GM23338 (cell line): ENCODE data around the gene NRROS. TPM values are rescaled to one million over a fixed set of nuclear protein-coding genes. Genes with fewer than 3 reads are reported as not detected.

Experiments
- ATAC-seq: fragments of 200-7000 bp; cut with Tn5 transposase; 3 replicates; pipeline ENCODE4 v1.9.1; 2020
- DNase-seq: peaks from one replicate; pipeline ENCODE4 v3.0.0-alpha.2; 2015; ENCODE audit warnings: low spot score
- H2AFZ ChIP-seq: fragments of 200-600 bp; sonication (generic); 2 replicates; pipeline ENCODE4 v1.8.0; 2016; ENCODE audit warnings: antibody characterized with exemption, mild to moderate bottlenecking, moderate library complexity
- H3F3A ChIP-seq: fragments of 200-600 bp; sonication (generic); replicated peaks from 2 replicates; pipeline ENCODE4 v1.8.0; 2017; ENCODE audit warnings: antibody characterized with exemption, mixed run types, low read depth
- H3K27ac ChIP-seq: fragments of 200-600 bp; sonication (generic); 2 replicates; pipeline ENCODE4 v1.6.1; 2016; ENCODE audit warnings: low read depth
- H3K27me3 ChIP-seq: fragments of 200-600 bp; sonication (generic); 2 replicates; pipeline ENCODE4 v1.8.0; 2016; ENCODE audit warnings: mild to moderate bottlenecking, mixed run types, moderate library complexity; ENCODE audit not compliant: insufficient read depth
- H3K36me3 ChIP-seq: fragments of 200-600 bp; sonication (generic); 2 replicates; pipeline ENCODE4 v1.8.0; 2016; ENCODE audit warnings: mild to moderate bottlenecking; ENCODE audit not compliant: insufficient read depth
- H3K4me1 ChIP-seq: fragments of 200-600 bp; sonication (generic); 2 replicates; pipeline ENCODE4 v1.8.0; 2016; ENCODE audit warnings: mild to moderate bottlenecking, moderate library complexity; ENCODE audit not compliant: insufficient read depth
- H3K4me2 ChIP-seq: fragments of 200-600 bp; sonication (generic); 2 replicates; pipeline ENCODE4 v1.7.1; 2017; ENCODE audit warnings: mixed run types
- H3K4me3 ChIP-seq: fragments of 200-600 bp; sonication (generic); 2 replicates; pipeline ENCODE4 v1.6.1; 2016; ENCODE audit warnings: mixed run types
- H3K79me2 ChIP-seq: fragments of 200-600 bp; sonication (generic); replicated peaks from 2 replicates; pipeline ENCODE4 v1.8.0; 2017; ENCODE audit warnings: mild to moderate bottlenecking; ENCODE audit not compliant: insufficient read depth
- H3K9me2 ChIP-seq: fragments of 200-600 bp; sonication (generic); 2 replicates; pipeline ENCODE4 v1.8.0; 2017; ENCODE audit not compliant: insufficient read depth
- H4K20me1 ChIP-seq: fragments of 200-600 bp; sonication (generic); replicated peaks from 2 replicates; pipeline ENCODE4 v1.8.0; 2017; ENCODE audit warnings: mild to moderate bottlenecking; ENCODE audit not compliant: insufficient read depth
- H3K27ac Mint-ChIP-seq: 2 replicates; pipeline ENCODE4 v1.8.0; 2020; ENCODE audit warnings: inconsistent platforms, mild to moderate bottlenecking, moderate library complexity, mixed read lengths
- H3K27me3 Mint-ChIP-seq: 3 replicates; pipeline ENCODE4 v1.8.0; 2022; ENCODE audit warnings: low read depth, mild to moderate bottlenecking, moderate library complexity, mixed read lengths, inconsistent platforms; ENCODE audit not compliant: insufficient read depth, poor library complexity
- H3K36me3 Mint-ChIP-seq: 3 replicates; pipeline ENCODE4 v1.8.0; 2021; ENCODE audit warnings: low read depth, mild to moderate bottlenecking, inconsistent platforms, moderate library complexity, mixed read lengths
- H3K4me1 Mint-ChIP-seq: 3 replicates; pipeline ENCODE4 v1.8.0; 2020; ENCODE audit warnings: mild to moderate bottlenecking, inconsistent platforms, mixed read lengths
- H3K4me3 Mint-ChIP-seq: 3 replicates; pipeline ENCODE4 v1.8.0; 2021; ENCODE audit warnings: moderate library complexity, mild to moderate bottlenecking, inconsistent platforms, mixed read lengths
- H3K9me3 Mint-ChIP-seq: 3 replicates; pipeline ENCODE4 v1.8.0; 2020; ENCODE audit warnings: moderate library complexity, mild to moderate bottlenecking, inconsistent platforms, mixed read lengths
- CREB1 ChIP-seq: fragments of 250-450 bp; sonication (Bioruptor Pico); IDR thresholded peaks from 2 replicates; pipeline ENCODE4 v1.5.0; 2020; ENCODE audit warnings: low read depth, mild to moderate bottlenecking, moderate library complexity
- EZH2 ChIP-seq: fragments of 200-600 bp; sonication (generic); IDR thresholded peaks from one replicate; pipeline ENCODE4 v1.8.0; 2017; ENCODE audit warnings: antibody characterized with exemption, mild to moderate bottlenecking, low read depth; ENCODE audit not compliant: unreplicated experiment
- EZH2phosphoT487 ChIP-seq: fragments of 200-600 bp; sonication (generic); IDR thresholded peaks from one replicate; pipeline ENCODE4 v1.8.1; 2018; ENCODE audit warnings: antibody characterized with exemption; ENCODE audit not compliant: unreplicated experiment
- JUNB ChIP-seq: IDR thresholded peaks from one replicate; pipeline ENCODE4 v1.6.1; 2016; ENCODE audit warnings: antibody characterized with exemption; ENCODE audit not compliant: unreplicated experiment
- NANOG ChIP-seq: IDR thresholded peaks from 2 replicates; pipeline ENCODE4 v1.6.1; 2016; ENCODE audit warnings: antibody characterized with exemption, borderline replicate concordance
- POLR2AphosphoS5 ChIP-seq: IDR thresholded peaks from 2 replicates; pipeline ENCODE4 v1.6.1; 2016; ENCODE audit warnings: antibody characterized with exemption, low read depth
- STAT1 ChIP-seq: IDR thresholded peaks from one replicate; pipeline ENCODE4 v1.6.1; 2016; ENCODE audit warnings: antibody characterized with exemption; ENCODE audit not compliant: unreplicated experiment
- polyA plus RNA-seq: library from polyadenylated mRNA; unstranded; fragments of >200 nt; fragmentation: Nextera tagmentation; extraction: Ambion mirVana; gene quantifications from 2 replicates; pipeline ENCODE4 v1.2.1, GENCODE V29; 2016
- total RNA-seq: library from RNA; depleted of rRNA; stranded (reverse); fragments of >200 nt; shearing (Covaris generic); gene quantifications from 2 replicates; pipeline ENCODE4 v1.2.3, GENCODE V29; 2014
- TF ChIP-seq, protein P1 (sequence below): fragments of 250-450 bp; sonication (Bioruptor Pico); IDR thresholded peaks from 2 replicates; pipeline ENCODE4 v1.5.0; 2020; ENCODE audit warnings: mild to moderate bottlenecking, moderate library complexity
- TF ChIP-seq, protein P2 (sequence below): IDR thresholded peaks from 2 replicates; pipeline ENCODE4 v1.6.1; 2016; ENCODE audit warnings: antibody characterized with exemption
- TF ChIP-seq, protein P3 (sequence below), 2 experiments: fragments of 200-600 bp in 1 of 2; sonication (generic) in 1 of 2; conservative IDR thresholded peaks; 2 replicates each; pipeline versions ENCODE4 v1.5.1 to v1.6.1; 2016 to 2017; ENCODE audit warnings: antibody characterized with exemption in 2 of 2, low read depth in 2 of 2, mild to moderate bottlenecking in 2 of 2, moderate library complexity in 1 of 2

NRROS gene
- total and polyA plus RNA-seq, 2 experiments from 2014 or later = 2.3 to 8.5 TPM

DNA sequence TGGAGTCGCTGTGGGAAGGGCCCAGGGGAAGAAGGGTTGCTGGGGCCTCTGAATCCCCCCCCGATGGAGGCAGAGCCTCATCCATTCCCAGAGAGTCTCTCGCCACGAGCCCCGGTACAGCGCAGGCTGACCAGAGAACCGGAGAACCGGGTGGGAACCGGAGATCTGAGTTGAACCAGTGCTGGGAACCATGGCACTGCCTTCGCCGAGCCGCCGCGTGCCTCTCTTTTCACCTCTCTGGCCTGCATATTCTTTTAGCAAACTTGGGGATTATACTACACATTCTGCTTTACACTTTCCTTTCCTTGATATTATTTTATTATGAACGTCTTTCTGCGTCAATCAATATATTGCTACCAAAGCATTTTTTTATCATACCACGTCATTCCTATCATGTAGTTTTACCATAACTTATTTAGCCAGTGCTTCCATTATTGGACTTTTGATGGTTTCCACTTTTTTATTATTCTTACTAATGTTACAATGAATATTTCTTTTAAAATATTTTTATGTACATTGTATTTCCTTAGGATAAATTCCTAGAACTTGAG lies 7.2 kb downstream of the NRROS start:
- H3K9me3 Mint-ChIP-seq = no peaks in the 10 kb centered on the region
- no peaks in the 10 kb centered on the region for H3K79me2 ChIP-seq
- no peak for DNase-seq
- H3K27ac Mint-ChIP-seq = no peak overlapping the region
- peaks cover 39% of the 10 kb centered on the region for H3K4me1 Mint-ChIP-seq
- no peaks in the 10 kb centered on the region for H3K36me3 ChIP-seq
- no peak overlapping the region for H3K4me3 ChIP-seq
- no peak for TF ChIP-seq EZH2phosphoT487
- no peak for TF ChIP-seq STAT1
- no peak for TF ChIP-seq NANOG
- TF ChIP-seq JUNB = no peak
- TF ChIP-seq EZH2 = no peak
- TF ChIP-seq, protein P1, sequence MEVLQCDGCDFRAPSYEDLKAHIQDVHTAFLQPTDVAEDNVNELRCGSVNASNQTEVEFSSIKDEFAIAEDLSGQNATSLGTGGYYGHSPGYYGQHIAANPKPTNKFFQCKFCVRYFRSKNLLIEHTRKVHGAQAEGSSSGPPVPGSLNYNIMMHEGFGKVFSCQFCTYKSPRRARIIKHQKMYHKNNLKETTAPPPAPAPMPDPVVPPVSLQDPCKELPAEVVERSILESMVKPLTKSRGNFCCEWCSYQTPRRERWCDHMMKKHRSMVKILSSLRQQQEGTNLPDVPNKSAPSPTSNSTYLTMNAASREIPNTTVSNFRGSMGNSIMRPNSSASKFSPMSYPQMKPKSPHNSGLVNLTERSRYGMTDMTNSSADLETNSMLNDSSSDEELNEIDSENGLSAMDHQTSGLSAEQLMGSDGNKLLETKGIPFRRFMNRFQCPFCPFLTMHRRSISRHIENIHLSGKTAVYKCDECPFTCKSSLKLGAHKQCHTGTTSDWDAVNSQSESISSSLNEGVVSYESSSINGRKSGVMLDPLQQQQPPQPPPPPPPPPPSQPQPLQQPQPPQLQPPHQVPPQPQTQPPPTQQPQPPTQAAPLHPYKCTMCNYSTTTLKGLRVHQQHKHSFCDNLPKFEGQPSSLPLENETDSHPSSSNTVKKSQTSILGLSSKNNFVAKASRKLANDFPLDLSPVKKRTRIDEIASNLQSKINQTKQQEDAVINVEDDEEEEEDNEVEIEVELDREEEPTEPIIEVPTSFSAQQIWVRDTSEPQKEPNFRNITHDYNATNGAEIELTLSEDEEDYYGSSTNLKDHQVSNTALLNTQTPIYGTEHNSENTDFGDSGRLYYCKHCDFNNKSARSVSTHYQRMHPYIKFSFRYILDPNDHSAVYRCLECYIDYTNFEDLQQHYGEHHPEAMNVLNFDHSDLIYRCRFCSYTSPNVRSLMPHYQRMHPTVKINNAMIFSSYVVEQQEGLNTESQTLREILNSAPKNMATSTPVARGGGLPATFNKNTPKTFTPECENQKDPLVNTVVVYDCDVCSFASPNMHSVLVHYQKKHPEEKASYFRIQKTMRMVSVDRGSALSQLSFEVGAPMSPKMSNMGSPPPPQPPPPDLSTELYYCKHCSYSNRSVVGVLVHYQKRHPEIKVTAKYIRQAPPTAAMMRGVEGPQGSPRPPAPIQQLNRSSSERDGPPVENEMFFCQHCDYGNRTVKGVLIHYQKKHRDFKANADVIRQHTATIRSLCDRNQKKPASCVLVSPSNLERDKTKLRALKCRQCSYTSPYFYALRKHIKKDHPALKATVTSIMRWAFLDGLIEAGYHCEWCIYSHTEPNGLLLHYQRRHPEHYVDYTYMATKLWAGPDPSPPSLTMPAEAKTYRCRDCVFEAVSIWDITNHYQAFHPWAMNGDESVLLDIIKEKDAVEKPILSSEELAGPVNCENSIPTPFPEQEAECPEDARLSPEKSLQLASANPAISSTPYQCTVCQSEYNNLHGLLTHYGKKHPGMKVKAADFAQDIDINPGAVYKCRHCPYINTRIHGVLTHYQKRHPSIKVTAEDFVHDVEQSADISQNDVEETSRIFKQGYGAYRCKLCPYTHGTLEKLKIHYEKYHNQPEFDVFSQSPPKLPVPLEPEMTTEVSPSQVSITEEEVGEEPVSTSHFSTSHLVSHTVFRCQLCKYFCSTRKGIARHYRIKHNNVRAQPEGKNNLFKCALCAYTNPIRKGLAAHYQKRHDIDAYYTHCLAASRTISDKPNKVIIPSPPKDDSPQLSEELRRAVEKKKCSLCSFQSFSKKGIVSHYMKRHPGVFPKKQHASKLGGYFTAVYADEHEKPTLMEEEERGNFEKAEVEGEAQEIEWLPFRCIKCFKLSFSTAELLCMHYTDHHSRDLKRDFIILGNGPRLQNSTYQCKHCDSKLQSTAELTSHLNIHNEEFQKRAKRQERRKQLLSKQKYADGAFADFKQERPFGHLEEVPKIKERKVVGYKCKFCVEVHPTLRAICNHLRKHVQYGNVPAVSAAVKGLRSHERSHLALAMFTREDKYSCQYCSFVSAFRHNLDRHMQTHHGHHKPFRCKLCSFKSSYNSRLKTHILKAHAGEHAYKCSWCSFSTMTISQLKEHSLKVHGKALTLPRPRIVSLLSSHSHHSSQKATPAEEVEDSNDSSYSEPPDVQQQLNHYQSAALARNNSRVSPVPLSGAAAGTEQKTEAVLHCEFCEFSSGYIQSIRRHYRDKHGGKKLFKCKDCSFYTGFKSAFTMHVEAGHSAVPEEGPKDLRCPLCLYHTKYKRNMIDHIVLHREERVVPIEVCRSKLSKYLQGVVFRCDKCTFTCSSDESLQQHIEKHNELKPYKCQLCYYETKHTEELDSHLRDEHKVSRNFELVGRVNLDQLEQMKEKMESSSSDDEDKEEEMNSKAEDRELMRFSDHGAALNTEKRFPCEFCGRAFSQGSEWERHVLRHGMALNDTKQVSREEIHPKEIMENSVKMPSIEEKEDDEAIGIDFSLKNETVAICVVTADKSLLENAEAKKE (CRISPR knock-in tag) = no peak
- TF ChIP-seq, protein P2, sequence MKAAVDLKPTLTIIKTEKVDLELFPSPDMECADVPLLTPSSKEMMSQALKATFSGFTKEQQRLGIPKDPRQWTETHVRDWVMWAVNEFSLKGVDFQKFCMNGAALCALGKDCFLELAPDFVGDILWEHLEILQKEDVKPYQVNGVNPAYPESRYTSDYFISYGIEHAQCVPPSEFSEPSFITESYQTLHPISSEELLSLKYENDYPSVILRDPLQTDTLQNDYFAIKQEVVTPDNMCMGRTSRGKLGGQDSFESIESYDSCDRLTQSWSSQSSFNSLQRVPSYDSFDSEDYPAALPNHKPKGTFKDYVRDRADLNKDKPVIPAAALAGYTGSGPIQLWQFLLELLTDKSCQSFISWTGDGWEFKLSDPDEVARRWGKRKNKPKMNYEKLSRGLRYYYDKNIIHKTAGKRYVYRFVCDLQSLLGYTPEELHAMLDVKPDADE = no peak
- TF ChIP-seq CREB1 (CRISPR knock-in tag) = no peak
- TF ChIP-seq, protein P3, sequence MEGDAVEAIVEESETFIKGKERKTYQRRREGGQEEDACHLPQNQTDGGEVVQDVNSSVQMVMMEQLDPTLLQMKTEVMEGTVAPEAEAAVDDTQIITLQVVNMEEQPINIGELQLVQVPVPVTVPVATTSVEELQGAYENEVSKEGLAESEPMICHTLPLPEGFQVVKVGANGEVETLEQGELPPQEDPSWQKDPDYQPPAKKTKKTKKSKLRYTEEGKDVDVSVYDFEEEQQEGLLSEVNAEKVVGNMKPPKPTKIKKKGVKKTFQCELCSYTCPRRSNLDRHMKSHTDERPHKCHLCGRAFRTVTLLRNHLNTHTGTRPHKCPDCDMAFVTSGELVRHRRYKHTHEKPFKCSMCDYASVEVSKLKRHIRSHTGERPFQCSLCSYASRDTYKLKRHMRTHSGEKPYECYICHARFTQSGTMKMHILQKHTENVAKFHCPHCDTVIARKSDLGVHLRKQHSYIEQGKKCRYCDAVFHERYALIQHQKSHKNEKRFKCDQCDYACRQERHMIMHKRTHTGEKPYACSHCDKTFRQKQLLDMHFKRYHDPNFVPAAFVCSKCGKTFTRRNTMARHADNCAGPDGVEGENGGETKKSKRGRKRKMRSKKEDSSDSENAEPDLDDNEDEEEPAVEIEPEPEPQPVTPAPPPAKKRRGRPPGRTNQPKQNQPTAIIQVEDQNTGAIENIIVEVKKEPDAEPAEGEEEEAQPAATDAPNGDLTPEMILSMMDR (conservative IDR thresholded peaks at IDR 0.05; ENCODE audit: low read depth in 2 of 2) = no peak
- TF ChIP-seq POLR2AphosphoS5 = no peak
- H3K27me3 Mint-ChIP-seq = peaks cover 14% of the 10 kb centered on the region
- H3K4me2 ChIP-seq = 0 out of 2 replicates have a peak overlapping the region, but pooled peaks have one; percentile 8
- ATAC-seq = no peak
- no peak overlapping the region for H3K4me3 Mint-ChIP-seq
- H3K27ac ChIP-seq = peak overlapping the region; percentile 65
- H3K4me1 ChIP-seq = peaks cover 36% of the 10 kb centered on the region
- no peak overlapping the region for H2AFZ ChIP-seq
- H3F3A ChIP-seq = peaks cover 5% of the 10 kb centered on the region; the same call in 1 of the 2 replicates
- peaks cover 3% of the 10 kb centered on the region; the same call in 1 of the 3 replicates for H3K36me3 Mint-ChIP-seq
- no peaks in the 10 kb centered on the region for H3K27me3 ChIP-seq
- H4K20me1 ChIP-seq = no peaks in the 10 kb centered on the region
- H3K9me2 ChIP-seq = no peaks in the 10 kb centered on the region
